GM12878 (cell line): ENCODE results near the gene SORCS1.

Source experiments
- CHD2 ChIP-seq: IDR thresholded peaks from 2 replicates; pipeline ENCODE4 v1.6.1; 2011; ENCODE audit warnings: low read depth, low read length, improper control_type of control experiment, borderline replicate concordance
- CREB1 ChIP-seq: IDR thresholded peaks from 2 replicates; pipeline ENCODE4 v1.6.1; 2012; ENCODE audit warnings: low read depth, mild to moderate bottlenecking, inconsistent platforms
- DPF2 ChIP-seq: fragments of 450-650 bp; IDR thresholded peaks from 2 replicates; pipeline ENCODE4 v1.6.1; 2017; ENCODE audit warnings: mild to moderate bottlenecking
- GABPA ChIP-seq: IDR thresholded peaks from 2 replicates; pipeline ENCODE4 v1.6.1; 2014; ENCODE audit warnings: antibody characterized with exemption, low read depth, mild to moderate bottlenecking, inconsistent platforms
- KAT2A ChIP-seq: conservative IDR thresholded peaks from 2 replicates; pipeline ENCODE4 v1.6.1; 2011; ENCODE audit warnings: low read depth, low read length; ENCODE audit not compliant: control insufficient read depth
- RELA ChIP-seq: fragments of 450-650 bp; IDR thresholded peaks from 2 replicates; pipeline ENCODE4 v1.8.0; 2014; ENCODE audit warnings: borderline replicate concordance; ENCODE audit not compliant: partially characterized antibody
- SMC3 ChIP-seq: IDR thresholded peaks from 2 replicates; pipeline ENCODE4 v1.6.1; 2011; ENCODE audit warnings: low read length, improper control_type of control experiment, borderline replicate concordance
- ZNF384 ChIP-seq: IDR thresholded peaks from 2 replicates; pipeline ENCODE4 v1.6.1; 2012; ENCODE audit warnings: low read depth, mild to moderate bottlenecking, low read length, improper control_type of control experiment, borderline replicate concordance
- ZNF592 ChIP-seq: fragments of 450-650 bp; IDR thresholded peaks from 2 replicates; pipeline ENCODE4 v1.6.1; 2017; ENCODE audit warnings: mild to moderate bottlenecking, moderate library complexity
- TF ChIP-seq, protein P1 (sequence below): fragments of 450-650 bp; IDR thresholded peaks from 2 replicates; pipeline ENCODE4 v1.6.1; 2017; ENCODE audit warnings: mild to moderate bottlenecking

DNA sequence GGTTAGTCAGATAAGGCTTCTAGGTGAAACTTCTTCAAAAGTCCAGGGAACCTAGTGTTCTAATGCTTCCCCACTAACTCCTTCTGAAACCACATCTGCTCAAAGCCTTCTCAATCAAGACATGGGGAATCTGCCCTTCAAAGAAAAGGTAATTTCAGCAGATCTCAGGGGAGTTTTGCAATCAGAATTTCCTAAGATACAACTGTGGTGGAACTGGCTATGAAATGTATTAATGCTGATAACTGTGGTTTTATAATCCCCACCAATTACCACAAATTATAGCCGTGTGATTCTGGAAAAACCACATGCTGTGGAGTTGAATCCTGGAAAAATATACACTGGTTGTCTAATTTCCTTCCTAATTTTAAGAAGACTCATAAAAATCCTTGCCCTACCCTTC, 233.8 kb downstream of the SORCS1 start:
- TF ChIP-seq KAT2A (no peak), GABPA (no peak), ZNF592 (no peak), CHD2 (no peak), RELA (no peak), SMC3 (no peak), CREB1 (no peak), DPF2 (no peak), ZNF384 (no peak)
- TF ChIP-seq, protein P1, sequence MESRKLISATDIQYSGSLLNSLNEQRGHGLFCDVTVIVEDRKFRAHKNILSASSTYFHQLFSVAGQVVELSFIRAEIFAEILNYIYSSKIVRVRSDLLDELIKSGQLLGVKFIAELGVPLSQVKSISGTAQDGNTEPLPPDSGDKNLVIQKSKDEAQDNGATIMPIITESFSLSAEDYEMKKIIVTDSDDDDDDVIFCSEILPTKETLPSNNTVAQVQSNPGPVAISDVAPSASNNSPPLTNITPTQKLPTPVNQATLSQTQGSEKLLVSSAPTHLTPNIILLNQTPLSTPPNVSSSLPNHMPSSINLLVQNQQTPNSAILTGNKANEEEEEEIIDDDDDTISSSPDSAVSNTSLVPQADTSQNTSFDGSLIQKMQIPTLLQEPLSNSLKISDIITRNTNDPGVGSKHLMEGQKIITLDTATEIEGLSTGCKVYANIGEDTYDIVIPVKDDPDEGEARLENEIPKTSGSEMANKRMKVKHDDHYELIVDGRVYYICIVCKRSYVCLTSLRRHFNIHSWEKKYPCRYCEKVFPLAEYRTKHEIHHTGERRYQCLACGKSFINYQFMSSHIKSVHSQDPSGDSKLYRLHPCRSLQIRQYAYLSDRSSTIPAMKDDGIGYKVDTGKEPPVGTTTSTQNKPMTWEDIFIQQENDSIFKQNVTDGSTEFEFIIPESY: no peak
